Inflammatory macrophage treated with lipopolysaccharide for 4 hours (primary cell): Measurements from ENCODE around the gene SYNGAP1.
"Not testable (repeated sequence)": the region's sequence is repeated elsewhere in the genome, so short reads cannot be mapped to it uniquely, and the experiment has no call there.

ENCODE experiments used
- DNase-seq: peaks from one replicate; pipeline ENCODE4 v3.0.0-alpha.2; 2020

SYNGAP1 gene

GRCh38 chr6:33483678-33484077 lies 63.8 kb downstream of the SYNGAP1 start:
- no peak for DNase-seq

GRCh38 chr6:33484673-33485262 lies 64.9 kb downstream of the SYNGAP1 start:
- not testable (repeated sequence) for DNase-seq

- not testable (repeated sequence) for DNase-seq
These were observed 65.8 kb downstream of the SYNGAP1 start for GRCh38 chr6:33485680-33486079.

GRCh38 chr6:33488339-33488738 lies 68.5 kb downstream of the SYNGAP1 start:
- no peak for DNase-seq

- no peak for DNase-seq
These were observed 70.3 kb downstream of the SYNGAP1 start for GRCh38 chr6:33490198-33490597.

GRCh38 chr6:33490621-33491020 lies 70.8 kb downstream of the SYNGAP1 start:
- DNase-seq, result no peak

- no peak for DNase-seq
These were observed 72.2 kb downstream of the SYNGAP1 start for GRCh38 chr6:33492093-33492492.

GRCh38 chr6:33497157-33497556 lies 77.3 kb downstream of the SYNGAP1 start:
- no peak for DNase-seq

GRCh38 chr6:33502486-33502885 lies 82.6 kb downstream of the SYNGAP1 start:
- no peak for DNase-seq

- DNase-seq, result no peak
These were observed 84.6 kb downstream of the SYNGAP1 start for GRCh38 chr6:33504486-33504885.
